HG03095 (cell line): ENCODE measurements around the gene FGD5.

ENCODE experiments used
- ATAC-seq: cut with Tn5 transposase; IDR thresholded peaks from one replicate; pipeline ENCODE4 v1.9.1; 2021; ENCODE audit warnings: moderate library complexity; ENCODE audit not compliant: unreplicated experiment

The FGD5 gene

DNA sequence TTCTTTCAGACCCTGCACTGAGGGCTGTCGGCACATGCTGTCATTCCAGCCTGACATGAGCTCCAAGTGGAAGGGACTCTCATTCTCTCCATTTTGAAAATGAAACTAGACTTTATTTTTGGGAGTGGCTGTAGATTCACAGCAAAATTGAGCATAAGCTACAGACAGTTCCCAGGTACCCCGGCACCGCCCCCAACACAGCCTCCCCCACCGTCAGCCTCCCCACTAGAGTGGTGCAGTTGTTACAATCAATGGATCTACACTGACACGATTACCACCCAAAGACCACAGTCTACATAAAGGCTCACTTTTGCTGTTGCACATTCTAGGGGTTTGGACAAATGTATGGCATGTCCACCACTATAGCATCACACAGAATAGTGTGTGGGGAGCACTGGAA, 29.5 kb upstream of the FGD5 start:
- no peak for ATAC-seq

DNA sequence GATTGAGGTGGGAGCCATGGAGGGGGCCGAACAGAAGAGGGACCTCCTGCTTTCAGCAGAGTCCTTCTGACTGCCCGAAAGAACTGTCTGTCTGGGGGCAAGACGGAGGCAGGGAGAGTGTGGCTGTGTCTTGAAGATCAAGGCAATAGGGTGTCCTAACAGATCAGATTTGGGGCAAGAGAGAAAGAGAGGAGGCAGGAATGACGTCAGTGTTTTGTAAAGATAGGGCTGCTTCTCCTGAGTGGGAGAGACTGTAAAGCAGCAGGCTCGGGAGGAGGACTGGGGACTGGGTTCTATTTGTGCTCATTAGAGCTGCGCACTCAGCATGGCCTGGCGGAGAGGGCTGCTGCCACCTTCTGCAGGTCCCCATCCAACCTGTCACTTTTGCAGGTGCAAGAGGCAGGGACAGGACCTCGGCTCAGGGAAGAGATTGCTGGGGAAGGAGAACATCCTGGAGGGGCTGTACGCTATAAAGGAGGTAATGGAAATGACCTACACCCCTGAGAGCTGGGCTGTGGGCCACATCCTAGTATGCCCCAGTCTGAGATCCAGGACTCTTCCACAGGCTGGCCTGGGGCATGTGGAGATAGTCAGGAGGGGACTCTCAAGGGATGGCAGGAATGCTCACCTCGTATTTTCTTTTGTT, 29.0 kb upstream of the FGD5 start:
- no peak for ATAC-seq

DNA sequence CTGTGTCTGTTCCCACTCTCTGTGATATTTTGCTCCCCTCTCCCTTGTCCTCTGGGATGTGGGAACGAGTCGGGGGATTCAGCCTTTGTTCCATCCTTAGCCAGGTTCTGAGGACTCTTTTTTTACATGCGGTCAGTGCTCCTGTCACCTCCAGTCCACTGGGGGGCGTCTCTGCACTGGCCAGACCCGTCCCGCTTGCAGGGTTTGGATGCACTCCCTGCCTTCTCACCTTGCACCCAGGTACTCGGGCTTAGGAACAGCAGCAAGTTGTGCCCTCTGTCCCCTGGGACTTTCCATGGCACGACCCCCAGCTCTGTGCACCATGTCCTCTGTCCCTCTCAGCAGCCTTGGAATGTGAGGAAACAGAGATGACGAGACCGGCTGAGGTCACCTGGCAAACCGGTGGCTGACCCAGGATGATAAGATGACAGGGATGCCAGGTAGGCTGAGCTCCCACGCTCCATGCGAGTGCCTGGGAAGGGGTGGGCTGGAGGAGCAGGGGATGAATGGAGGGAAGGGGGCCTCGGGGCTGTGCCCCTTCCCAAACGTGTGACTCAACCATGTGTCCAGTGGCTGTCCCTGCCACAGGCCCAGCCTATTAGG, 27.3 kb upstream of the FGD5 start:
- ATAC-seq: no peak

DNA sequence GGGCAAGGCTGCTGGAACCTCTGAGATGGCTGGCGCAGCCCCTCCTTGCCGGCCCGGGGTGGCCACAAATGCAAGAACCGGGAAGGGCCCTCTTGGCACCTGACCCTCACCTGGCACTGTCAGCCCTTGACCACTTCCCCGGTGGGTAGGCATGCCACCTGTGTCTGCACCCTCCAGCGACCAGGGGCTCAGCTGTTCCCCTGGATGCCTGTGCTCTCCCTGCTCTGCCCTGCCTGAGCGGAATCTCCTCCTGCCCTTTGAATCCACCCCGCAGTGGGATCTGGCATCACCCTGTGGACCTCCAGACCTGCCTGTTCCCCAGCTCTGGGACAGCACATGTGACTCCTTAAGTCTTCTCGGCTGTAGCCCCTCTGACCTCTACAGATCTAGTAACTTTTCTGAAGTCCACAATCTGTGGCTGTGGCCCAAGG, 26.1 kb upstream of the FGD5 start:
- ATAC-seq: no peak

DNA sequence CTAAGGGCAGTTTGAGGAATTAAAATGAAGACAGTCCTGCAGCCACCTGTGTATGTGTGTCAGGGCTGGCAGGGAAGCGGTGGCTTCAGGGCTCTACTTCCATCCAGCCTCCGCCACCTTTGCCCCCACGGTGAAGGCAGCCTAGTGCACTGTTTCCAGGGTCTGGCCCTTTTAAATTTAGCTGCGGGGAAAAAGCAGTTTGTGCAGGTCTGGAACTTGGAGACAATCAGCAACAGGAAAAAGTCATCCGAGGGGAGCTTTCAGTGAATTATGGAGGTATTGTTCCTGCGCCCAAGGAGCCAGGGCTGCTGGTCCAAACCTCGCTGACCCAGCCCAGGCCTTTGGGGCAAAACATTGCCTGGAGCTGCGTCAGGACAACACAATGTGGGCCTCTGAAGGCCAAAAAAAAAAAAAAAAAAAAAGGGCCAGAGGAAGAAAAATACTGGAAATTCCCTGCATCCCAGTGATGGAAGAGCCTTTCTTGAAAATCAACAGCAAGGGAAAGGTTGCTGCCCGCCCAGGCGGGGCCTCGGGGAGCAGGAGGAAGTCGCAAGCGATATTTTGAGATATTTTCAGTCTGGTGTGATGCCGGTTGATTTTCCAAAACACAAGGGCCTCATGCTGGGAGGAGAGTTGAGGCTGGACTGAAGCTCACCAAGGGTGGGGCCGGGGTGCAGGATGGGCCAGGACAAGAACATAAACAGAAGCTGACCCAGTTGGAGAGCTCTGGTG, 25.5 kb upstream of the FGD5 start:
- ATAC-seq: no peak

GRCh38 chr3:14793858-14794234, 24.9 kb upstream of the FGD5 start:
- no peak for ATAC-seq

- ATAC-seq: no peak
Measured at GRCh38 chr3:14794435-14794834, 24.3 kb upstream of the FGD5 start.

- no peak for ATAC-seq
Measured at GRCh38 chr3:14795996-14796395, 22.8 kb upstream of the FGD5 start.

- ATAC-seq: no peak
Measured at GRCh38 chr3:14796403-14797077, 22.2 kb upstream of the FGD5 start.

- no peak for ATAC-seq
Measured at GRCh38 chr3:14797731-14798130, 21.0 kb upstream of the FGD5 start.

- no peak for ATAC-seq
Measured at GRCh38 chr3:14798231-14798630, 20.5 kb upstream of the FGD5 start.

DNA sequence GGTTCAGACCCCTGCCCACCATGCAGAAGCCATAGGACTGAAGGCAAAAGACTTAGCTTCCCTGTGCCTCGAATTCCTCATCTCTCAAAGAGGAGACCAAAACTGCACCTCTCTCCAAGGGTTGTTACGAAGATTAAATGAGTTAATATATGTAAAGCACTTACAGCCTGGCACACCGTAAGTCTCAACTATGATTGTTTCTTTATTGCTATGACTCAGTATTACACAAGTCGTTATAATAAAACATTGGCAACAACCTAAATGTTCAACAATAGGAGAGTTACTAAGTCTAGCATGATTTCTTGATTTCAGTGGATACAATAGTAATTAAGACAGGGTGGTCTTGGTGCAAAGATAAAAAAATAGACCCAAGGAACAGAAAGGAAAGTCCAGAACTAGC, 19.6 kb upstream of the FGD5 start:
- ATAC-seq: no peak

DNA sequence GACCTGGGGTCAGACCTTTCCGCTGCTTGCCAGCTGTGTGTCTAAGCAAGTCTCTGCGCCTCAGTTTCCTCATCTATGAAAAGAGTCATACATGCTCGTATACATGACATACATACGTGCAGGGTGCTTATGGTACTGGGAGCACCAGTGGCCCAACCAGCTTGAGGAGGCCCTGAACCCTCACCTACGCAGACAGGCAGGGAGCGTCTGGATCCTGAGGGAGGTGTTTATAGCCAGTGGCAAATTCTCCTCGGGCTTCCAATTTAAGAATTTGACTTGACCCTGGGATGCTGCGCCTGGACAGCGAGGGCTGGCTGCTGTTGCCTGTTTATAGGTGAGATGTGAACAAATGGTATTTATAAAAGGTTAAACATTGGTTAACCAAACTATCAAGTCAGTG, 17.7 kb upstream of the FGD5 start:
- no peak for ATAC-seq

DNA sequence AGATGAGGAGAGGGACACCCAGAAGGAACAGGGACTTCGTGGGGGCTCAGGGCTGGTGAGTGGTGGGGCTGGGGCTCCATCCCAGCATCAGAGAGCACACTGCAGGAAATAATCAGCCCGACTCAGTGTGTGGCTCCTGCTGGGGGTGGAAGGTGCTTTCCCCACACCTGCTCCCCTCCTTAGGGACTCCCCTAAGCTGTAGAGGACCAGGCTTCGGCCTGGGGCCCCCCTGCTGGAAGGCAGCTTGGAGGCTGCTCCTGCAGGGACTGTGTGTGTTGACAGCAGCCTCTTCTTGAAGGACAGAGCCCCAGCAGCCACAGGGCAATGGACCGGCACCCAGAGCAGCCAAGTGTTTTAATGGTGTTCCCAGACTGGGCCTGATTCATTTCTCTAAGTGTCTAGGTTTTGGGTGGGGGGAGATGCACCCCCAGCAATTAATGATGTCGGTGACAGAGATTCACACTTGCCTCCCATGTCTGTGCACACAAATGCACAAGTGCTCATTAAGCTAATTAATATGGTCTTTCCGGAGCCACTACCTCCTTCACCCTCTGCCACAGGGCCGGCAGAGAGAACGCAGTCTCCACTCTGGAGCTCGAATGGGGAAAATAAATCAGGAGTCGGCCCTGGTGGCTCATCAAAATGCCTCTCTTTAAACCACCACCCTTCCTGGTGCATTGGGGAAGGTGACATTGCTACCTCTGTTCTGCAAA, 16.9 kb upstream of the FGD5 start:
- no peak for ATAC-seq

- no peak for ATAC-seq
Measured at GRCh38 chr3:14802381-14802731, 16.4 kb upstream of the FGD5 start.

- no peak for ATAC-seq
Measured at GRCh38 chr3:14803101-14803980, 15.4 kb upstream of the FGD5 start.

DNA sequence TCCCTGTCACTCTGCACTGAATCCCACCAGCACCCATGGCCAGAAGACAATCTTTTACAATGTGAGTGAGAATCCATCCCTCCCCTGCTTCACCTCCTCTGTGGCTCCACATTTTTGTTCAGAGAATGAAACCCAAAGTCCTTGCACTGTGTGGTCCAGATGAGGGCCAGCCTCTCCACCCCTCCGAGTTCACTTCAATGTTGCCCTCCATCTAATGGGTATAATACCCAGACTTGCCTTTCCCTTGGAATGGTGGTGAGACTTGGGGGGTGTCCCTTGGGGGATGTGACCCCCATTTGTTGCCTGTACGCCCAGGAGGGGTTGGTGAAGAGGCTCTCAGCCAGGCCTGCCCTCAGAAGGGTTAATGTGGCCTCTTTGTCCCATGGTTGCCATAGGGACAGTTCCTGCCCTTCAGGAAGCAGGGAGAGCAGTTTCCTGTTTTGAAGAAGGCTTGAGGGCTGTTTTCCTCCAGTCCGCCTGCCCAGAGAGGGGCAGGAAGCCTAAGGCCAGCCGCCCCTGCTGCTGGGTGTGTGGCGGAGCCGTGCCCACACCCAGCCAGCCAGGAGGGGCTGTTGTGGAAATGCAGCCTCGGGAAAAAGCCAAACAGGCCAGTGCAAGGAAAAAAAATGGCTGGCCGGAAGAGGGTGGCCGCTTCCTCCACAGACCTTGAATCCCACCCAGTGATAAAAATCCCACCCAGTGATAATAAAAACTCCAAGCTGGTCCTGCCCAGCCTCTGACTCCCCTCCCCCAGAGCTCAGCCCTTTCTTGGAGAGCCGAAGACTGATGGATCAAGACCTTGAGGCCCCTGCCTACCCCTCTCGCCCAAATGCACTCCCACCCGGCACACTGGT, 14.6 kb upstream of the FGD5 start:
- ATAC-seq: no peak

- ATAC-seq: no peak
Measured at GRCh38 chr3:14804835-14805780, 13.7 kb upstream of the FGD5 start.
